Hematopoietic multipotent progenitor cell treated with erythropoietin and hydrocortisone succinate and interleukin-3 and kit ligand, for 17 days (in vitro differentiated cells): ENCODE data around the gene ZDHHC8.

Source experiments
- DNase-seq: peaks from one replicate; pipeline ENCODE4 v3.0.0-alpha.2; 2015; ENCODE audit warnings: low spot score

Gene ZDHHC8

GRCh38 chr22:20193761-20194494 is 62.3 kb downstream of the ZDHHC8 start:
- no peak for DNase-seq

- DNase-seq, result no peak
Observed at GRCh38 chr22:20194681-20195593, 63.3 kb downstream of the ZDHHC8 start.

GRCh38 chr22:20196094-20196842 is 64.7 kb downstream of the ZDHHC8 start:
- no peak for DNase-seq
